HG02885 (cell line): ENCODE measurements around the gene PPP1CA.

Experiments used
- ATAC-seq: cut with Tn5 transposase; IDR thresholded peaks from one replicate; pipeline ENCODE4 v1.9.1; 2021; ENCODE audit warnings: mild to moderate bottlenecking; ENCODE audit not compliant: unreplicated experiment, poor library complexity

Gene PPP1CA

GRCh38 chr11:67419325-67420049 is 17.8 kb upstream of the PPP1CA start:
- ATAC-seq: no peak

- ATAC-seq: no peak
Observed at GRCh38 chr11:67418476-67419281, 17.0 kb upstream of the PPP1CA start.

- no peak for ATAC-seq
Observed at GRCh38 chr11:67417425-67417824, 15.8 kb upstream of the PPP1CA start.

DNA sequence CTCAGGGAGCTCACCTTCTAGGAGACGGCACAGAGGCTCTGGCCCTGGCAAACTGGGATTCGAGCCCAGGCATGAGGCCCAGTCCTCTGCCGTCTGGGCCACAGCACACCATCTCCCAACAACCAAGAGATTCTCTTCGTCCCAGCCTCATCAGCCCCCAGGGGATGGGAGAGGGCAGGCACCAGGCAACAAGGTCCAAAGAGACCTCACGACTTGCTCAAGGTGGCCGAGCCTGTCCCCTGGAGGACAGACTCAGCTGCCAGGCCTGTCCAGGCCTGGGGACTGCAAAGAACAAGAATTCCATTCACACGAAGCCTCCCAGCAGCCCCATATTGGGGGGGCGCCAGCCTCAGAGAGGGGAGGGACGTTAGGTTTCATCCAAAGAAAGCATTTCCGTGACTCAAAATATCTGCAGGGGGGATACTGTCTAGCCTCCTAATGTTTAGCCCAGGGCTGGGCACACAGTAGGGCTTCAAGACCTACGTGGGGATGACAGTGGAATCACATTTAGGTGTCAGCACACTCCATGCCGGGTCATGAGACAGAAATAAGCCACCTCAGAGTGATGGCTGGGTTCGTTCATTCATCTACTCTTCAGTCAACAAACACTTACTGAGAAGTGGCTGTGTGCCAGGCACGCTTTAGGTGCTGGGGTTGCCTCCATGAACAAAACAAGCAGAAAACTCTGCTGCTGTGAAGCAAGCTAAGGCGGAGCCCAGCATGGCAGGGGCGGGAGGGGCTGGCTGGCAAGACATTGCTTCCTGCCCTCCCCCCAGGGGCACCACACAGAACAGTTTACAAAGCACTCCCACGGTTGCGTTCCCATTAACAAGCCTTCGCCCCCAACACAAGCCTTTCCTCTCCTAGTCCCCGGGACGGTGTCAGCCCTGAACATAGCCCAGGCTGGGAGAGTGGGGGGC is 15.0 kb upstream of the PPP1CA start:
- no peak for ATAC-seq

- ATAC-seq: no peak
Observed at GRCh38 chr11:67415501-67416304, 14.0 kb upstream of the PPP1CA start, which contains the start of gene CARNS1. TSS of gene CARNS1 (plus strand) at chr11:67415678. CDS start at chr11:67416200, 522 bp downstream.

DNA sequence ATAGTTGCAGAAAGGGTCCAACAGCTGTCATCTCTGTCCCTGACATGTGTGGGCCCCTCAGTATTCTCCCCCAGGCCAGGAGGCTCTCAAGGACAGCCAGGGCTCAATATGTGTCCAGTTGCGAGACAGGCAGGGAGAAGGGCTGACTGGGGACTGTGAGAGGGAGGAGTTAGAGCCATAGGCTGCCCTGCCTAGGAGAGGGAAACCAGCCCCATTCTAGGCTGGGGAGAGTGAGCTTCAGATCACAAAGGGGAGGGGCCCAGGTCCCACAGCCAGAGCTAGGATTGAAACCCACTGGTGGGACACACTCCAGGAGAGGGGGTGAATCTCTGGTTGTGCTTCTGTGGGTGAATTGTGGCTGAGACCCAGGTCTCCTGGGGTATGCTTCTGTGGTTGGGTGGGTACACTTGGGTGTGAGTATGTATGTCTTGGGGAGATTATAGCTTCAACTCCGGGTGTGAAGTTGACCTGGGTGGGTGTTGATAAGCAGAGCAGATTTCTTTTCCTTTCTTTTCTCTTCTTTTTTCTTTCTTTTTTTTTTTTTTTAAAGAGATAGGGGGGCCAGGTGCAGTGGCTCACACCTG is 11.7 kb upstream of the PPP1CA start:
- ATAC-seq: no peak

GRCh38 chr11:67412495-67413179 is 11.0 kb upstream of the PPP1CA start:
- ATAC-seq: no peak

- no peak for ATAC-seq
Observed at GRCh38 chr11:67411785-67412152, 10.1 kb upstream of the PPP1CA start.

GRCh38 chr11:67410984-67411784 is 9.5 kb upstream of the PPP1CA start:
- ATAC-seq: no peak

GRCh38 chr11:67410369-67410831 is 8.7 kb upstream of the PPP1CA start:
- ATAC-seq: no peak

DNA sequence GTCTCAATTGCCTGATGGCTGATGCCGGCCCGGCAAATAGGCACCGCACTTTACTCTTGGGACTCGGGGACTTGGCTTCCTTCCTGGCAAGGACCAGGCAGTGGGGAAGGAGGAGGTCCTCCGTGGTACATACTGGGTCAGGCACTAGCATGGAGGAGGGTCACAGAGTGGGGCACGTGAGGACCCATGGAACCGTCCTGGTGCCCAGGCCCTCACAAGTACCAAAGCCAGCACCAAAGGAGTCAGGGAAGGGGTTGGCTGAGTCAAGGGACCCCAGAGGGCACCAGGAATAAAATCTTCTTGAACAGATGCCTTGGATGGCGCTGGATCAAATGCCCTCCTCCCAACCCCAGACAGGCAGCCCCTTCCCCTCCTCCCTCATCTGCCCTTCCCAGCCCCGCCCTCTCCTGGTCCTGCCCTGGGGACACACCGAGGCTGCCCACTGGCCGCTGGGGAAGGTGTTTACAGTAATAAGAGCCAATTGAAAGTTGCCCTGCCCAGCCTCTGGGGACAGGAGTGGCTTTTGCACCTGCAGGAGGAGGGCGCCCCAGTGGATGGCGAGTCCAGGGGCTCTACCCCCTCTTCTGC is 8.2 kb upstream of the PPP1CA start:
- no peak for ATAC-seq

DNA sequence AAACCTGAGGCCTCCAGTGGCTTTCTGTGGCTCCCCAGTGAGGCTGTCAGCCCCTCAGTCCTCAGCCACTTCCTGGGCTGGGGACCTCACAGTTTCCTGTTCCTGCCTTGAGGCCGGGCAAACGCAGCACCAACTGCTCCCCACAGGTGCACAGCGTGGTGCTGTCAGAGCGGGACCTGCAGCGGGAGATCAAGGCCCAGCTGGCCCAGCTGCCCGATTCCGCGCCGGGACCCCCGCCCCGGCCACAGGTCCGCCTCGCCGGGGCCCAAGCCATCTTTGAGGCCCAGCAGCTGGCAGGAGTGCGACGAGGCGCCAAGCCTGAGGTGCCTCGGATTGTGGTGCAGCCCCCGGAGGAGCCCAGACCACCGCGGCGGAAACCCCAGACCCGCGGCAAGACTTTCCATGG is 7.6 kb upstream of the PPP1CA start:
- ATAC-seq: no peak

DNA sequence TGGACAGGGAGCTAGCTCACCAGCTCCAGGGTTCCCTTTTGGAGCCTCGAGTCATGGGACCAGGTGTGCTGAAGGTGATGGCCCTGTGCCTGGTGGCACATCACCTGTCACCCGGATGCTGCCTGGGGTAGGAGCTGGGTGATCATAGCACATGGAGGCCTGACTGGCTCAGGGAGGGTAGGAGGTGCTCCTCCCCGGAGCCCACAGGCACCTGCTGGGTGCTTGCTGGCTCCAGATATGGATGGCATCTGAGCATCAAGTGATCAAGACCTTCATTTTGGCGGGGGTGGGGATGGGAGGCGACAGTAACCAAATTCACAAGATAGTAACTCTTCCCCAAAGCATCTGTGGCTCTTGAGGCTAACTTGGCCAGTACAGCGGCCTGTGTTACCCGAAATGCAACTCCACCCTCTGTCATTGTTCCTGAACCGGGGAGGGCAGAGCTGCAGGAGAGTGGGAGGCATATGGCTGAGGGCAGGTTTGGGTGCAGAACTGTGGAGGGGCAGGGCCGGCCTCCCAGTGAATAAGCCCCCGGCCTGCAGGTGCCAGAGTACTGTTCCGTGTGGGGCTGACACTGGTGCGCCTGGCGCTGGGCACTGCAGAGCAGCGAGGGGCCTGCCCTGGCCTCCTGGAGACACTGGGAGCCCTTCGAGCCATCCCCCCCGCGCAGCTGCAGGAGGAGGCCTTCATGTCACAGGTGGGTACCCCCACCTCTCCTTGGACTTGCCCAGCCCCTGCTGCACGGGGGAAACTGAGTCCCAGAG is 7.0 kb upstream of the PPP1CA start:
- no peak for ATAC-seq

DNA sequence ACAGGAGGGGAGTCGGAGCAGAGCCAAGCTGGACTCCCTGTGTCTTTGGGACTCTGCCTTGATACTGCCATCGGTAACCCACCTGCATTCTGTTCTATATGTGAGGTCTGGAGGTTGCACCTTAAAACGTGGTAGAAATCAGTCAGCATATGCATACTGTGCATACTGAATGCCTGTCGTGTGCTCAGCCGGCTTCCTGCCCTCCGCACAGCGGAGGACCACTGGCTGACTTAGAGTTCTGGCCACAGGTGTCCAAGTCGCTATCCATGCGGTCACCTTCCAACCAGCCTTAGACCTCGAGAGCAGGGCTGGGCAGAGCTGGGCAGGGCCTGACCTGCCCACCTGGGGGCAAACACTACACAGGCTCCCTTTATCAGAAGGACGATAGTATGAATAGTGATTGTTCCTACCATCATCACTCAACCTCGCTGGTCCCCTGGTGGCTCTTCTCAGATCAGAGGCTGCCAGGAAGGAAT is 6.1 kb upstream of the PPP1CA start:
- no peak for ATAC-seq

DNA sequence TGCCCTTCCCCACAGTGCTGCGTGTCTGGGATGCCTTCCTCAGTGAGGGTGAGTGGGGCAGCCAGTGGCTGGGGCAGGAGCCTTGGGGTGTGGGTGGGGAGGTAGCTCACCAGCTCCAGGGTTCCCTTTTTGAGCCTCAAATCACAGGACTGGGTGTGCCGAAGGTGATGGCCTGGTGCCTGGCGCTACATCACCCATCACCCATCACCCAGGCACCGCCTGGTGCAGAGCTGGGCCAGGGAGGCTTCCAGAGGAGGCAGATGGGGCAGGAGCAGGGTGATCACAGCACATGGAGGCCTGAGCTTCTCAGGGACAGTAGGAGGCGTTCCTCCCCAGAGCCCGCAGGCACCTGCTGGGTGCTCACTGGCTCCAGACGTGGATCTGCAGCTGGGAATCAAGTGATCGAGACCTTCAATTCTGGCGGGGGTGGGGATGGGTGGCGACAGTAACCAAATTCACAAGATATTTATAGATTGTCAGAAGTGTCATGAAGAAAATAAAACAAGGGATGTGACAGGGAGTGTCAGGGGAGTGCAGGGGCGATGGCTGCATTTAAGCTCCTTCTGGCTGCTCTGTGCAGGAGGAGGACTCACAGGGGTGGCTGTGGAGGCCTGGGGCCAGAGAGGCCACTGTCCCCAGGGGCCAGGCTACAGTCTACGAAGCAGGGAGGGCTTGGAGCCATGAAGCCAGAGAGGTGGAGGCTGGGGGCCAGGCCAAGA is 5.5 kb upstream of the PPP1CA start:
- ATAC-seq: no peak

DNA sequence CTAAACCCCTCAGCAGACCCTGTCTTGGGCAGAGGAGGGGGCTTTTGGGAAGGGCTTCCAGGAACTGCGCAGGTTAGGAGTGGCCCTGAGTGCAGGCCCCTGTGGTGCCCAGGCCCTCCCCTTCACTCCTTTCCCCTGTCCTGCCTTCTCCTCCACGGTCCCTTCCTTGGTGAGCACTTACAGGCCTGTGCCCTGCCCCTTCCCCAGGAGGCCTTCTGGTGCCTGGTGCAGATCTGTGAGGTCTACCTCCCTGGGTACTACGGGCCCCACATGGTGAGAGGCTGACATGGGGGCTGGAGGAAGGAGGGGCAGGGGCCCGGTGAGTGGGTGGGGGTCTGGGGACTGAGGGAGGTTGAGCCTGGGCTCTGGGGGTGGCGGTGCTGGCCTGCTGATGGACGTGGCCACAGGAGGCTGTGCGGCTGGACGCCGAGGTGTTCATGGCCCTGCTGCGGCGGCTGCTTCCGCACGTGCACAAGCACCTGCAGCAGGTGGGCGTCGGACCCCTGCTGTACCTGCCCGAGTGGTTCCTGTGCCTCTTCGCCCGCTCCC is 4.8 kb upstream of the PPP1CA start:
- ATAC-seq: no peak
